GM12872 (cell line): Measurements from ENCODE around the gene DYSF.

Source experiments
- TF ChIP-seq, protein P1 (sequence below): IDR thresholded peaks from 3 replicates; pipeline ENCODE4 v1.5.1; 2011; ENCODE audit warnings: low read depth, mild to moderate bottlenecking, low read length, moderate library complexity; ENCODE audit not compliant: insufficient read depth

DYSF gene

DNA sequence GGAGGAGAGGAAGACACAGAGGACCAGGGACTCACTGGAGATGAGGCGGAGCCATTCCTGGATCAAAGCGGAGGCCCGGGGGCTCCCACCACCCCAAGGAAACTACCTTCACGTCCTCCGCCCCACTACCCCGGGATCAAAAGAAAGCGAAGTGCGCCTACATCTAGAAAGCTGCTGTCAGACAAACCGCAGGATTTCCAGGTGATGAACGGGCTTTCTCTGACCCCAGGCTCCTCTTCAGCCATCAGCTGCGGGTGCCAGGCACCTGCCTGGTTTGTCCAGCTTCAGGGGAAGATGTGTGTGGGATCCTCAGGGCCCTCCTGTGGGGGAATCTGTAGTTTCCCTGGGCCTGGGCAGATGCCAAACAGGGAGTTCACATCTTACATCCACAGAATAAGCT, 60.4 kb downstream of the DYSF start:
- TF ChIP-seq, protein P1, sequence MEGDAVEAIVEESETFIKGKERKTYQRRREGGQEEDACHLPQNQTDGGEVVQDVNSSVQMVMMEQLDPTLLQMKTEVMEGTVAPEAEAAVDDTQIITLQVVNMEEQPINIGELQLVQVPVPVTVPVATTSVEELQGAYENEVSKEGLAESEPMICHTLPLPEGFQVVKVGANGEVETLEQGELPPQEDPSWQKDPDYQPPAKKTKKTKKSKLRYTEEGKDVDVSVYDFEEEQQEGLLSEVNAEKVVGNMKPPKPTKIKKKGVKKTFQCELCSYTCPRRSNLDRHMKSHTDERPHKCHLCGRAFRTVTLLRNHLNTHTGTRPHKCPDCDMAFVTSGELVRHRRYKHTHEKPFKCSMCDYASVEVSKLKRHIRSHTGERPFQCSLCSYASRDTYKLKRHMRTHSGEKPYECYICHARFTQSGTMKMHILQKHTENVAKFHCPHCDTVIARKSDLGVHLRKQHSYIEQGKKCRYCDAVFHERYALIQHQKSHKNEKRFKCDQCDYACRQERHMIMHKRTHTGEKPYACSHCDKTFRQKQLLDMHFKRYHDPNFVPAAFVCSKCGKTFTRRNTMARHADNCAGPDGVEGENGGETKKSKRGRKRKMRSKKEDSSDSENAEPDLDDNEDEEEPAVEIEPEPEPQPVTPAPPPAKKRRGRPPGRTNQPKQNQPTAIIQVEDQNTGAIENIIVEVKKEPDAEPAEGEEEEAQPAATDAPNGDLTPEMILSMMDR, result no peak

DNA sequence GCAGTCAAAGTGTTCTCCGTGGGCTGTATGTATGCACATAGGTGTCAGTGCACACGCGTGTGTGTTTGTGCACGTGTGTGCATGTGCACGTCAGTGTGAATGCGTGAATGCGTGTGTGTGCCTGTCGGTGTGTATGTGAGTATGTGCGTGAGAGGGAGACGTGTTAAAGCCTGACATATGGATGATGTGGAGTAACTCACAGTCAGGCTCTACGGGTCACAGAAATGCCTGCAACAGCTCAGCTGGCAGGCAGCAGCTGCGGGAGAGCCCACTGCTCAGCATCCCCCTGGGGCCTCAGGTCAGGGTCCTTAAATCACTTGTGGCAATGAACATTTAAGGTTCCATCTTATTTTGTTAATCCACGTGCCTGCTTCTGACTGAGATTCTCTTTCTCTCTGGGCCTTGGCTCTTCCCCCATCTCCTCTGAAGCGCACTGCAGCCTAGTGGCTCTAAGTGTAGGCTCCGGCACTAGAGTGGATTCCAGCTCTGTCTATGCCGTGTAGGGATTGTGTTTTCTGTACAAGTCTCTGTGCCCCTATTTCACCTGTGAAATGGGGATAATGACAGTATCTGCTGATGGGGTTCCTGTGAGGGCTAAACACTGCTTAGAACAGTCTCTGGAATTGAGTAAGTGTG, 63.0 kb downstream of the DYSF start:
- TF ChIP-seq, protein P1, result no peak

DNA sequence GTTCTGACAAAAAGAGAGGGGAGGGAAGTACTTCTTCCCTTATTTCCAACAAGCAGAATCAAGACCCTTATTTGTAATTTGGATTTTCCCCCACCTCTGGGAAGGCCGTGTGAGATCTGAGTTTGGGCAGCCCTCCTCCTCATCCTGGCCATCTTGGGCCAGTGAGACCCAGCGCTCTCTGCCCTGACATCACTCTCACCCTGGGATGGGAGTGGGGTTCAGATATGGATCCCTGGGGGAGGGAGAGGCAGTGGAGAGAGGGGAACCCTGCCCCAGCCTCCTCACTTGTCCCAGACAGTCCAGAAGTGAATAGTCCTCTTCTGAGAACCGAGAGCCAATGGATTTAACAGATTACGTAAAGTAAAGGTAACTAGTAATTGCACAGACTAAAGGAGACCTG, 64.5 kb downstream of the DYSF start:
- TF ChIP-seq, protein P1, result no peak

DNA sequence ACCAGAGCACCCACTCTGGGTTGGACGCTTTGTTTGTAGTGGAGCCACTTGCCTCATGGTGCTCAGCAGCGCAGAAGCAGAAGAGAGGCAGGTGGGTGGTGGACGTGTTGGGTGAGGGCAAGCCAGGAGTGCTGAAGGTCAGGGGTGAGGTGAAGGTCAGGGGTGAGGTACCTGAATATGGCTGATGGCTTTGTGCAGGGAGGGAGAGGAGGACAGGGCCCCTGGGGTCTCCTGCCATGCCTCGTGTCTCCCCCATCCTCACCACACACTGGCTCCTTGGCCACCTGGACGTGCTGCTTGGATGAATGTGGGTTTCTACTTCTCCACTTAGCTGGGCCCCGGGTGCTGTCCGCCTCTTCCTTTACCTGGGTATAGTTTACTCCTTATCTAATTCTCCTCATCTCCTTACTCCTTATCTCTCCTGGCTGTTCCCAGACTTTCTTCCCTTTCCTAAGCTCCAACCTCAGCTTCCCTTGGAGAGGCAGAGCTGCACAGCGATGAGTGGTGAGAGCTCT, 68.1 kb downstream of the DYSF start:
- TF ChIP-seq, protein P1, result no peak

DNA sequence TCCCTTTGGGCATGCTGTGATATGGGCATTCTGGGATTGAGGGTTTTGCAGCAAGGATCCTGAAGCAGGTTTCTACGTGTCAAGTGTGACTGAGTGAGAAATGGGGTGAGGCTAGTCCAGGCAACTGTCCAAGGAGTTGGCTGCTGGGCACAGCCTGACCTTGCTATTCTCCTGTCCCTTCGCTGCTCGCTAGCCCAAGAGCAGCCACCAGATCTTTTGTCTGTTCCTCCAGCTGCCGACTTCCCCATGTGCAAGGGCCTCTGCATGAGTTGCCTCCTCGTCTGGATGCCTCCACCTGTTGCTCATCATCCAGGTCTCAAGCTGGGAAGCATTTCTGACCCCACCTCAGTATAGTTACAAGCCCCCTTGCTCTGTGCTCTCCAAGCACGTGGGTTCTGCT, 71.1 kb downstream of the DYSF start:
- TF ChIP-seq, protein P1, result no peak

DNA sequence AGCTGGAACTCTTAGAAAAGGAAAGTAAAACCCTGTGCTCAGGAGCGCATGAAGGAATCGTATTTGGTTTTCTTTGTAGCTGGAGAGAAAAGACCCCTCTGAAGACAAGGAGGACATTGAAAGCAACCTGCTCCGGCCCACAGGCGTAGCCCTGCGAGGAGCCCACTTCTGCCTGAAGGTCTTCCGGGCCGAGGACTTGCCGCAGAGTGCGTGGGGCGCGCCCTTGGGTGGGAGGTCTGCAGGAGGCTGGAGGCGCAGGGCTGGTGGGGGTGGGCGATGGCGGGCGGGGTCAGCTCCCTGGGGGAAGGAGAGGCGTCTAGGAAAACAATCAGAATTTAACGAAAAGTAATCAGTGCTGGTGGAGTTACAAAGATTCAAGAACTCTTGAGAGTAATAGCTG, 72.8 kb downstream of the DYSF start:
- TF ChIP-seq, protein P1, result no peak

DNA sequence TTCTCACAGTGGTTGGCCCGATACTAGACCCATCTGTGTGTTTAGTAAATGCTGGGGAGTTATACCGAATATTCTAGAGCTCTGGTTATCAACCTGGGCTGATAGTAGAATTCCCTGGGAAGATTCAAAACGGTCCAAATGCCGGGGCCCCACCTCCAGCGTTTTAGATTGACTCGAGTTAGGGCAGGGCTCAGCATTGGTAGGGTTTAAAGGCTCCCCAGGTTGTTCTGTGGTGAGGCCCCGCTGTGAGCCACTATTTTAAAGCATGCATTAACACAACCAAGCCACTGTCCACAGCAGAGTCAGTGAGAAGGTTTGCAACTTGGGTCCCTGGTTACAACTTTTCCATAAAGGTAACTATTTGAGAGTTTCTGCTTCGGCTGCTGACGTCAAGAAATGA, 73.6 kb downstream of the DYSF start:
- TF ChIP-seq, protein P1, result no peak
